BJ (cell line): ENCODE results near the gene EPS15. TPM values are rescaled to one million over a fixed set of nuclear protein-coding genes. Genes with fewer than 3 reads are reported as not detected.
A peak's percentile ranks its signal among the peaks of the same experiment; 100 is the strongest.
"Not testable (repeated sequence)": the region's sequence is repeated elsewhere in the genome, so short reads cannot be mapped to it uniquely, and the experiment has no call there.

Experiments
- CTCF ChIA-PET: fragments of 350-600 bp; formaldehyde crosslinking; extraction: SDS; loops from one replicate; lab custom pipeline; 2021; ENCODE audit warnings: antibody characterized with exemption, inconsistent platforms; lab: Yijun Ruan, JAX
- POLR2A ChIA-PET: fragments of 300-600 bp; sonication (Branson Sonifier 250); formaldehyde crosslinking; extraction: SDS; loops from one replicate; lab custom pipeline; 2021; ENCODE audit warnings: antibody characterized with exemption; lab: Charles Lee
- DNase-seq: peaks from one replicate; pipeline ENCODE4 v3.0.0-alpha.2; 2011; ENCODE audit warnings: low read depth
- H3K27me3 ChIP-seq: 2 replicates; pipeline ENCODE4 v1.6.0; 2011; ENCODE audit warnings: low read length; ENCODE audit not compliant: control insufficient read depth, insufficient read depth
- H3K36me3 ChIP-seq: 2 replicates; pipeline ENCODE4 v1.5.1; 2011; ENCODE audit warnings: low read length; ENCODE audit not compliant: control insufficient read depth, insufficient read depth
- H3K4me3 ChIP-seq: 2 replicates; pipeline ENCODE4 v1.5.1; 2011; ENCODE audit warnings: low read depth, mild to moderate bottlenecking, control low read depth, low read length
- CTCF ChIP-seq: IDR thresholded peaks from 2 replicates; pipeline ENCODE4 v1.5.1; 2011; ENCODE audit warnings: low read depth, mild to moderate bottlenecking, control low read depth, inconsistent platforms, low read length, moderate library complexity; ENCODE audit not compliant: insufficient read depth
- polyA plus RNA-seq: library from polyadenylated mRNA; depleted of rRNA; stranded (reverse); fragments of >200 nt; gene quantifications from 2 replicates; pipeline ENCODE4 v1.2.3, GENCODE V29; 2011

The EPS15 gene
- polyA plus RNA-seq, 1 experiment, result 18.7 TPM

GRCh38 chr1:51512120-51512519, 6.9 kb downstream of the EPS15 start:
- TF ChIP-seq CTCF, result no peak
- no peaks in the 10 kb centered on the region for H3K27me3 ChIP-seq
- H3K4me3 ChIP-seq, result no peak overlapping the region
- ChIA-PET CTCF (interaction anchor here (0.8 kb wide), 1 partner anchor 9 kb away, joined by 4 read pairs; no protein-coding TSS in a partner anchor), POLR2A (no interaction called here)
- no peaks in the 10 kb centered on the region for H3K36me3 ChIP-seq
- no peak for DNase-seq

GRCh38 chr1:51509773-51510172, 9.3 kb downstream of the EPS15 start:
- Histone ChIP-seq H3K27me3 (no peaks in the 10 kb centered on the region), H3K36me3 (no peaks in the 10 kb centered on the region), H3K4me3 (no peak overlapping the region)
- DNase-seq, result no peak
- POLR2A ChIA-PET, result no interaction called here
- CTCF ChIA-PET, result no interaction called here
- TF ChIP-seq CTCF, result no peak

- DNase-seq, result peak; percentile 63
- POLR2A ChIA-PET, result interaction anchor here (0.6 to 0.7 kb wide), 3 partner anchors 10 to 391 kb away, joined by 3 to 16 read pairs (median 9); no protein-coding TSS in a partner anchor
- CTCF ChIA-PET, result interaction anchor here (0.9 kb wide), 1 partner anchor 31 kb away, joined by 3 read pairs; no protein-coding TSS in a partner anchor
- no peaks in the 10 kb centered on the region for H3K36me3 ChIP-seq
- no peaks in the 10 kb centered on the region for H3K27me3 ChIP-seq
- H3K4me3 ChIP-seq, result no peak overlapping the region
- no peak for TF ChIP-seq CTCF
Observed at GRCh38 chr1:51506537-51506936, 12.5 kb downstream of the EPS15 start.

GRCh38 chr1:51504806-51505525, 14.1 kb downstream of the EPS15 start:
- Histone ChIP-seq H3K27me3 (no peaks in the 10 kb centered on the region), H3K36me3 (no peaks in the 10 kb centered on the region), H3K4me3 (no peak overlapping the region)
- ChIA-PET POLR2A (no interaction called here), CTCF (interaction anchor here (1.2 to 1.4 kb wide), 3 partner anchors 13 to 264 kb away, joined by 4 to 6 read pairs (median 4); partner anchors contain the start of gene EPS15)
- no peak for TF ChIP-seq CTCF
- DNase-seq, result no peak

- CTCF ChIA-PET, H3K36me3 ChIP-seq, H3K27me3 ChIP-seq, DNase-seq, H3K4me3 ChIP-seq, POLR2A ChIA-PET: not testable (repeated sequence)
Observed at GRCh38 chr1:51501218-51501630, 17.8 kb downstream of the EPS15 start.
